ENCODE results near the gene CLIP3. TPM values are rescaled to one million over a fixed set of nuclear protein-coding genes. Genes with fewer than 3 reads are reported as not detected.

Gene CLIP3
- 4.2 and 5.0 TPM in 2 replicates for total RNA-seq (2021)
- percentile 33 among the genes with signal in this experiment for Bru-seq, nascent RNA
- percentile 37 among the genes with signal in this experiment for BruChase-seq, experiment 1, labeled RNA remaining after a 2-hour chase
- percentile 42 among the genes with signal in this experiment for BruChase-seq, experiment 2, labeled RNA remaining after a 6-hour chase
- long read RNA-seq, partial matches to known transcripts: 0 of 8 reads
- long read RNA-seq, other reads (novel, unspliced or antisense): 8 of 8 reads

- no peaks in the 10 kb centered on the region for H3K4me1 ChIP-seq (replicated peaks; ENCODE audit: insufficient read depth)
- no peak within 1 kb of the TSS for H3K27ac ChIP-seq
- H3K9me2 ChIP-seq (ENCODE audit: insufficient read depth): no peaks in the 10 kb centered on the region
- CTCF ChIA-PET: no interaction called here
- H3K36me3 ChIP-seq (ENCODE audit: low read depth): no peaks in the 10 kb centered on the region
- BruUV-seq (replicated peaks): no TSS peak
- no peak for DNase-seq
- H3K9me3 ChIP-seq (ENCODE audit: insufficient read depth, low read depth): no peaks in the 10 kb centered on the region
- H4K20me1 ChIP-seq (ENCODE audit: insufficient read depth): no peaks in the 10 kb centered on the region
- H3K79me2 ChIP-seq (ENCODE audit: low read depth): no peaks in the 10 kb centered on the region
- H3K27me3 ChIP-seq (ENCODE audit: insufficient read depth, low read depth): no peaks in the 10 kb centered on the region
- no peak within 1 kb of the TSS for H3K4me3 ChIP-seq
- H3K4me2 ChIP-seq: no peak within 1 kb of the TSS
- H2AFZ ChIP-seq: no peak within 1 kb of the TSS
- no peaks in the 10 kb centered on the region for H3F3A ChIP-seq (ENCODE audit: insufficient read depth, low read depth)
- POLR2A ChIA-PET (ENCODE audit: unreplicated experiment): no interaction called here
- TF ChIP-seq EZH2 (IDR thresholded peaks at IDR 0.05; ENCODE audit: low read depth) (no peak), CTCF (conservative IDR thresholded peaks at IDR 0.05) (no peak)
- intact Hi-C loops (cut with micrococcal nuclease; ENCODE audit: unreplicated experiment): no loop called here
Measured at GRCh38 chr19:36032251-36033104, at the start of gene CLIP3. CLIP3 (minus strand) TSS chr19:36032873; CDS start chr19:36032357, 516 bp downstream.

- H3K79me2 ChIP-seq (ENCODE audit: low read depth): no peaks in the 10 kb centered on the region
- H4K20me1 ChIP-seq (ENCODE audit: insufficient read depth): no peaks in the 10 kb centered on the region
- H3K9me2 ChIP-seq (ENCODE audit: insufficient read depth): no peaks in the 10 kb centered on the region
- no peak overlapping the region for H3K4me3 ChIP-seq
- H2AFZ ChIP-seq: no peak overlapping the region
- DNase-seq: no peak
- H3K27ac ChIP-seq: no peak overlapping the region
- no peaks in the 10 kb centered on the region for H3K4me1 ChIP-seq (replicated peaks; ENCODE audit: insufficient read depth)
- CTCF ChIA-PET: no interaction called here
- no peak overlapping the region for H3K4me2 ChIP-seq
- POLR2A ChIA-PET (ENCODE audit: unreplicated experiment): no interaction called here
- no peak for TF ChIP-seq EZH2 (IDR thresholded peaks at IDR 0.05; ENCODE audit: low read depth)
- no peak for TF ChIP-seq CTCF (conservative IDR thresholded peaks at IDR 0.05)
- H3F3A ChIP-seq (ENCODE audit: insufficient read depth, low read depth): peaks cover 5% of the 10 kb centered on the region; the same call in 1 of the 2 replicates
- H3K9me3 ChIP-seq (ENCODE audit: insufficient read depth, low read depth): no peaks in the 10 kb centered on the region
- no peaks in the 10 kb centered on the region for H3K27me3 ChIP-seq (ENCODE audit: insufficient read depth, low read depth)
- no TSS peak for BruUV-seq (replicated peaks)
- 0 out of 2 replicates have a peak, but pooled peaks cover 3% of the 10 kb centered on the region for H3K36me3 ChIP-seq (ENCODE audit: low read depth)
- intact Hi-C loops (cut with micrococcal nuclease; ENCODE audit: unreplicated experiment): no loop called here
Measured at GRCh38 chr19:36081894-36082293, 49.2 kb upstream of the CLIP3 start.

- TF ChIP-seq CTCF (conservative IDR thresholded peaks at IDR 0.05) (no peak), EZH2 (IDR thresholded peaks at IDR 0.05; ENCODE audit: low read depth) (no peak)
- BruUV-seq (replicated peaks): no TSS peak
- Histone ChIP-seq H3K9me2 (ENCODE audit: insufficient read depth) (no peaks in the 10 kb centered on the region), H4K20me1 (ENCODE audit: insufficient read depth) (no peaks in the 10 kb centered on the region), H2AFZ (no peak overlapping the region), H3K27ac (no peak overlapping the region), H3K36me3 (ENCODE audit: low read depth) (0 out of 2 replicates have a peak, but pooled peaks cover 3% of the 10 kb centered on the region), H3K4me3 (no peak overlapping the region), H3K9me3 (ENCODE audit: insufficient read depth, low read depth) (no peaks in the 10 kb centered on the region), H3K79me2 (ENCODE audit: low read depth) (no peaks in the 10 kb centered on the region), H3K27me3 (ENCODE audit: insufficient read depth, low read depth) (no peaks in the 10 kb centered on the region), H3K4me1 (replicated peaks; ENCODE audit: insufficient read depth) (no peaks in the 10 kb centered on the region), H3K4me2 (no peak overlapping the region), H3F3A (ENCODE audit: insufficient read depth, low read depth) (peaks cover 5% of the 10 kb centered on the region; the same call in 1 of the 2 replicates)
- CTCF ChIA-PET: no interaction called here
- intact Hi-C loops (cut with micrococcal nuclease; ENCODE audit: unreplicated experiment): no loop called here
- no peak for DNase-seq
- POLR2A ChIA-PET (ENCODE audit: unreplicated experiment): no interaction called here
Measured at GRCh38 chr19:36081385-36081784, 48.7 kb upstream of the CLIP3 start.
